PC-3 (cell line): ENCODE results near the gene GP9. TPM values are rescaled to one million over a fixed set of nuclear protein-coding genes. Genes with fewer than 3 reads are reported as not detected.
"Not testable (repeated sequence)": the region's sequence is repeated elsewhere in the genome, so short reads cannot be mapped to it uniquely, and the experiment has no call there.

Experiments used
- ATAC-seq: fragments of 200-7000 bp; cut with Tn5 transposase; 2 replicates; pipeline ENCODE4 v1.9.1; 2020; ENCODE audit warnings: mild to moderate bottlenecking, moderate library complexity
- BruUV-seq: library from RNA; stranded (reverse); fragments of 400-500 nt; replicated peaks from 2 replicates; lab custom pipeline; 2021; lab: Mats Ljungman, UMichigan
- CTCF ChIA-PET: fragments of 300-600 bp; sonication (Branson Sonifier 250); formaldehyde crosslinking; loops from one replicate; lab custom pipeline; 2022; ENCODE audit warnings: antibody characterized with exemption; lab: Charles Lee
- POLR2A ChIA-PET: fragments of 300-600 bp; sonication (Branson Sonifier 250); formaldehyde crosslinking; loops from one replicate; lab custom pipeline; 2022; ENCODE audit warnings: antibody characterized with exemption; ENCODE audit not compliant: unreplicated experiment; lab: Charles Lee
- DNase-seq: peaks from one replicate; pipeline ENCODE4 v3.0.0-alpha.2; 2015
- H2AFZ ChIP-seq: fragments of 300-600 bp; sonication (generic); 2 replicates; pipeline ENCODE4 v1.6.0; 2016; ENCODE audit warnings: antibody characterized with exemption, low read length
- H3F3A ChIP-seq: fragments of 300-600 bp; sonication (generic); one replicate; pipeline ENCODE4 v1.6.0; 2017; ENCODE audit warnings: antibody characterized with exemption, low read length, control low read depth, mild to moderate bottlenecking; ENCODE audit not compliant: unreplicated experiment
- H3K27ac ChIP-seq: fragments of 300-600 bp; sonication (generic); 2 replicates; pipeline ENCODE4 v1.5.1; 2016; ENCODE audit warnings: mild to moderate bottlenecking, low read length
- H3K27me3 ChIP-seq: fragments of 300-600 bp; sonication (generic); 2 replicates; pipeline ENCODE4 v1.6.1; 2016; ENCODE audit warnings: low read length, mixed read lengths
- H3K36me3 ChIP-seq: fragments of 300-600 bp; sonication (generic); 2 replicates; pipeline ENCODE4 v1.6.1; 2016; ENCODE audit warnings: low read depth, mixed run types, low read length, mixed read lengths
- H3K4me1 ChIP-seq: fragments of 300-600 bp; sonication (generic); 2 replicates; pipeline ENCODE4 v1.5.1; 2016; ENCODE audit warnings: low read length; ENCODE audit not compliant: insufficient read depth
- H3K4me2 ChIP-seq: fragments of 300-600 bp; sonication (generic); 2 replicates; pipeline ENCODE4 v1.6.0; 2016; ENCODE audit warnings: low read length
- H3K4me3 ChIP-seq: fragments of 300-600 bp; sonication (generic); 2 replicates; pipeline ENCODE4 v1.5.1; 2016; ENCODE audit warnings: mild to moderate bottlenecking, low read length, mixed read lengths
- H3K79me2 ChIP-seq: fragments of 300-600 bp; sonication (generic); 2 replicates; pipeline ENCODE4 v1.6.1; 2017; ENCODE audit warnings: low read length, mixed read lengths
- H3K9ac ChIP-seq: fragments of 300-600 bp; sonication (generic); 2 replicates; pipeline ENCODE4 v1.6.0; 2016; ENCODE audit warnings: mild to moderate bottlenecking, low read length
- H3K9me2 ChIP-seq: fragments of 300-600 bp; sonication (generic); replicated peaks from 2 replicates; pipeline ENCODE4 v1.6.1; 2016; ENCODE audit warnings: mixed run types, low read length, mixed read lengths
- H3K9me3 ChIP-seq: fragments of 300-600 bp; sonication (generic); 2 replicates; pipeline ENCODE4 v1.6.1; 2016; ENCODE audit warnings: low read length, mixed read lengths
- H4K20me1 ChIP-seq: fragments of 300-600 bp; sonication (generic); 2 replicates; pipeline ENCODE4 v1.6.1; 2016; ENCODE audit warnings: low read length, mixed read lengths
- CTCF ChIP-seq: fragments of 300-600 bp; sonication (generic); conservative IDR thresholded peaks from 2 replicates; pipeline ENCODE4 v1.5.1; 2017; ENCODE audit warnings: antibody characterized with exemption, low read depth, mild to moderate bottlenecking, low read length
- EZH2 ChIP-seq: fragments of 300-600 bp; sonication (generic); IDR thresholded peaks from one replicate; pipeline ENCODE4 v1.6.1; 2017; ENCODE audit warnings: antibody characterized with exemption, mild to moderate bottlenecking, low read length; ENCODE audit not compliant: unreplicated experiment
- EZH2phosphoT487 ChIP-seq: fragments of 300-600 bp; sonication (generic); IDR thresholded peaks from 2 replicates; pipeline ENCODE4 v1.6.1; 2018; ENCODE audit warnings: mild to moderate bottlenecking, antibody characterized with exemption, low read length, borderline replicate concordance
- intact Hi-C: fragments of 100-400 bp; cut with micrococcal nuclease; formaldehyde crosslinking; loops from 2 replicates; pipeline ENCODE4 v1.9.0; 2023
- total RNA-seq: library from RNA; depleted of rRNA; stranded (reverse); fragments of >200 nt; gene quantifications from 2 replicates; pipeline ENCODE4 v1.2.3, GENCODE V29; 2014

GP9 gene
- total RNA-seq, 1 experiment from 2014 or later = not detected

- TF ChIP-seq CTCF = no peak
- no peak for TF ChIP-seq EZH2phosphoT487
- TF ChIP-seq EZH2 = no peak
- Histone ChIP-seq H3K79me2 (no peaks in the 10 kb centered on the region), H2AFZ (no peak overlapping the region), H3K36me3 (no peaks in the 10 kb centered on the region), H3K4me3 (no peak overlapping the region), H3K4me2 (no peak overlapping the region), H3K9me2 (no peaks in the 10 kb centered on the region), H3K27me3 (no peaks in the 10 kb centered on the region), H3K27ac (no peak overlapping the region), H4K20me1 (no peaks in the 10 kb centered on the region), H3K4me1 (no peaks in the 10 kb centered on the region), H3K9me3 (no peaks in the 10 kb centered on the region), H3K9ac (no peak overlapping the region), H3F3A (no peaks in the 10 kb centered on the region)
- no peak for ATAC-seq
- ChIA-PET CTCF (no interaction called here), POLR2A (no interaction called here)
- no TSS peak for BruUV-seq
- intact Hi-C loops = no loop called here
- DNase-seq = no peak
These were observed 24.7 kb downstream of the GP9 start for GRCh38 chr3:129085165-129085715.

GRCh38 chr3:129085818-129086217, 25.2 kb downstream of the GP9 start:
- intact Hi-C loops = no loop called here
- H3K27ac ChIP-seq = no peak overlapping the region
- H3K27me3 ChIP-seq = no peaks in the 10 kb centered on the region
- POLR2A ChIA-PET = no interaction called here
- no peak overlapping the region for H3K9ac ChIP-seq
- no peak overlapping the region for H2AFZ ChIP-seq
- H3K4me1 ChIP-seq = no peaks in the 10 kb centered on the region
- H3K36me3 ChIP-seq = no peaks in the 10 kb centered on the region
- H4K20me1 ChIP-seq = no peaks in the 10 kb centered on the region
- ATAC-seq = no peak
- CTCF ChIA-PET = no interaction called here
- H3K9me3 ChIP-seq = no peaks in the 10 kb centered on the region
- no peaks in the 10 kb centered on the region for H3F3A ChIP-seq
- no peak for TF ChIP-seq CTCF
- no peak for TF ChIP-seq EZH2phosphoT487
- TF ChIP-seq EZH2 = no peak
- no peak for DNase-seq
- no TSS peak for BruUV-seq
- no peaks in the 10 kb centered on the region for H3K79me2 ChIP-seq
- no peak overlapping the region for H3K4me2 ChIP-seq
- no peak overlapping the region for H3K4me3 ChIP-seq
- H3K9me2 ChIP-seq = no peaks in the 10 kb centered on the region

- H3F3A ChIP-seq = no peaks in the 10 kb centered on the region
- H3K9me2 ChIP-seq = no peaks in the 10 kb centered on the region
- intact Hi-C loops = no loop called here
- TF ChIP-seq CTCF (no peak), EZH2phosphoT487 (no peak), EZH2 (no peak)
- ChIA-PET CTCF (no interaction called here), POLR2A (no interaction called here)
- H3K4me2 ChIP-seq = no peak overlapping the region
- no peaks in the 10 kb centered on the region for H3K27me3 ChIP-seq
- BruUV-seq = no TSS peak
- no peaks in the 10 kb centered on the region for H3K4me1 ChIP-seq
- no peaks in the 10 kb centered on the region for H3K9me3 ChIP-seq
- no peaks in the 10 kb centered on the region for H3K79me2 ChIP-seq
- H3K27ac ChIP-seq = no peak overlapping the region
- H3K36me3 ChIP-seq = no peaks in the 10 kb centered on the region
- 0 out of 2 replicates have a peak, but pooled peaks have one; percentile 31 for ATAC-seq
- no peak for DNase-seq
- H3K4me3 ChIP-seq = no peak overlapping the region
- no peak overlapping the region for H3K9ac ChIP-seq
- no peaks in the 10 kb centered on the region for H4K20me1 ChIP-seq
- H2AFZ ChIP-seq = no peak overlapping the region
These were observed 26.6 kb downstream of the GP9 start for GRCh38 chr3:129087138-129087702.

- H3K4me3 ChIP-seq, H2AFZ ChIP-seq, H3K79me2 ChIP-seq, H3K9me3 ChIP-seq, H3F3A ChIP-seq, H4K20me1 ChIP-seq, CTCF ChIA-PET, H3K36me3 ChIP-seq, H3K4me2 ChIP-seq, H3K4me1 ChIP-seq, H3K27ac ChIP-seq, H3K9me2 ChIP-seq, POLR2A ChIA-PET, DNase-seq, H3K9ac ChIP-seq, BruUV-seq, H3K27me3 ChIP-seq, intact Hi-C loops: not testable (repeated sequence)
- peak; percentile 64 for ATAC-seq
These were observed 27.3 kb downstream of the GP9 start for GRCh38 chr3:129087904-129088303.
